HEK293T (cell line): Measurements from ENCODE around the gene SPATS2L.

ENCODE experiments used
- CTCF ChIA-PET: fragments of 350-600 bp; formaldehyde crosslinking; extraction: SDS; loops from one replicate; lab custom pipeline; 2021; ENCODE audit warnings: antibody characterized with exemption, inconsistent platforms; lab: Yijun Ruan, JAX
- POLR2A ChIA-PET: fragments of 350-600 bp; formaldehyde crosslinking; extraction: SDS; loops from one replicate; lab custom pipeline; 2020; ENCODE audit warnings: antibody characterized with exemption, inconsistent platforms; lab: Yijun Ruan, JAX
- DNase-seq: peaks from one replicate; pipeline ENCODE4 v3.0.0; 2012; ENCODE audit warnings: mixed read lengths; ENCODE audit errors: extremely low spot score
- ARNT ChIP-seq: fragments of 450-650 bp; IDR thresholded peaks from 2 replicates; pipeline ENCODE4 v1.6.1; 2017; ENCODE audit warnings: mild to moderate bottlenecking
- BHLHE40 ChIP-seq: fragments of 450-650 bp; IDR thresholded peaks from 2 replicates; pipeline ENCODE4 v1.6.1; 2016; ENCODE audit warnings: mild to moderate bottlenecking, moderate library complexity, borderline replicate concordance
- CTBP1 ChIP-seq: fragments of 450-650 bp; IDR thresholded peaks from 2 replicates; pipeline ENCODE4 v1.6.1; 2016; ENCODE audit warnings: borderline replicate concordance
- ELF4 ChIP-seq: fragments of 450-650 bp; IDR thresholded peaks from 2 replicates; pipeline ENCODE4 v1.6.1; 2017; ENCODE audit warnings: antibody characterized with exemption
- FOXA1 ChIP-seq: fragments of 450-650 bp; IDR thresholded peaks from 2 replicates; pipeline ENCODE4 v1.6.1; 2016; ENCODE audit warnings: mild to moderate bottlenecking
- FOXK2 ChIP-seq: fragments of 450-650 bp; IDR thresholded peaks from 2 replicates; pipeline ENCODE4 v1.6.1; 2016; ENCODE audit warnings: mild to moderate bottlenecking
- FOXM1 ChIP-seq: fragments of 450-650 bp; IDR thresholded peaks from 2 replicates; pipeline ENCODE4 v1.6.1; 2017; ENCODE audit warnings: mild to moderate bottlenecking, borderline replicate concordance
- HDGF ChIP-seq: fragments of 450-650 bp; IDR thresholded peaks from 2 replicates; pipeline ENCODE4 v1.6.1; 2017; ENCODE audit warnings: antibody characterized with exemption, borderline replicate concordance
- L3MBTL2 ChIP-seq: fragments of 450-650 bp; conservative IDR thresholded peaks from 2 replicates; pipeline ENCODE4 v1.6.1; 2016; ENCODE audit warnings: mild to moderate bottlenecking
- LEF1 ChIP-seq: fragments of 450-650 bp; IDR thresholded peaks from 2 replicates; pipeline ENCODE4 v1.6.1; 2017; ENCODE audit warnings: mild to moderate bottlenecking, borderline replicate concordance
- NFRKB ChIP-seq: fragments of 450-650 bp; IDR thresholded peaks from 2 replicates; pipeline ENCODE4 v1.6.1; 2016; ENCODE audit warnings: mild to moderate bottlenecking, moderate library complexity
- SP1 ChIP-seq: fragments of 450-650 bp; IDR thresholded peaks from 2 replicates; pipeline ENCODE4 v1.6.1; 2017
- SUZ12 ChIP-seq: fragments of 450-650 bp; IDR thresholded peaks from 2 replicates; pipeline ENCODE4 v1.6.1; 2016; ENCODE audit warnings: mild to moderate bottlenecking
- TARDBP ChIP-seq: fragments of 450-650 bp; IDR thresholded peaks from 2 replicates; pipeline ENCODE4 v1.6.1; 2016
- ZNF384 ChIP-seq: fragments of 450-650 bp; IDR thresholded peaks from 2 replicates; pipeline ENCODE4 v1.6.1; 2016
- TF ChIP-seq, protein P1 (sequence below): fragments of 450-650 bp; IDR thresholded peaks from 2 replicates; pipeline ENCODE4 v1.6.1; 2016

Gene SPATS2L

DNA sequence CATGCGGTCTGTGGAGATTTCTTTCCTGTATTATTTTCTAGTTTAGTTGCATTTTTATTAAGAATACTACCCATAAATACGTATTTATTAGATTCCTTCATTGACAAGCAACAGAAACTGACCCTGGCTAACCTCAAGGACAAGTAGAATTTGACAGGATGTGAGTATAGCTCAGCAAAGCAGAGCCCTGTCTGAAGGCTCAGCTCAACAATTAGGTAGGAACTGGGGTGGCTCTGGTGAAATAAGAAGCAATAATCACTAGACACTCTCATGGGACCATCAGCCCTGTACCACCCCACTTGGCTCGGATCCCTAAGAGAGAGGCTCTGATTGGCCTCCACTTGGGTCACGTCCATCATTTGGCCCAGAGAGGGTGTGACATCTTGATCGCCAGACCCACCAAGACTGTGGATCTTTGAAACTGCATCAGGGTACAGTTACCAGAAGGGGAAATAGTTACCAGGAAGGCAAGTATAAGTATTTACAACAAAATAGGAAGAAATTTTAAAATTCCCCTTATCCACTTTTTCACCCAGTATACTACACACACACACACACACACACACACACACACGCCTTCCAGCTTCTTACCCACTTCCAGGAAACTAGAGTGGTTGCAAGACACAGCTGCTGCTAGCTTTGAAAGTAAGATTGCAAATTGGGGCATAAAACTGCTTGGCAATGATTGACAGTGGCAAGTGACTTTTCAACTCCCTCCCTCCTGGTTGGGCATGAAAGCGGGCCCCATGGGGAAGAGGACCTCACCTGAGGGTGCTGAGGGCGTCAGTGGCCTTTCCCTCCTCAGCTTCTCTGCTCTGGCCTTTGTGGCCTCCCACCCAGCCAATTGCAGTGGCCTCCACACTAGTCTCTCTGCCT is 161.6 kb downstream of the SPATS2L start:
- ChIA-PET CTCF (no interaction called here), POLR2A (no interaction called here)
- no peak for DNase-seq
- TF ChIP-seq SUZ12, result no peak
- no peak for TF ChIP-seq ARNT
- TF ChIP-seq L3MBTL2, result no peak
- no peak for TF ChIP-seq SP1
- TF ChIP-seq, protein P1, sequence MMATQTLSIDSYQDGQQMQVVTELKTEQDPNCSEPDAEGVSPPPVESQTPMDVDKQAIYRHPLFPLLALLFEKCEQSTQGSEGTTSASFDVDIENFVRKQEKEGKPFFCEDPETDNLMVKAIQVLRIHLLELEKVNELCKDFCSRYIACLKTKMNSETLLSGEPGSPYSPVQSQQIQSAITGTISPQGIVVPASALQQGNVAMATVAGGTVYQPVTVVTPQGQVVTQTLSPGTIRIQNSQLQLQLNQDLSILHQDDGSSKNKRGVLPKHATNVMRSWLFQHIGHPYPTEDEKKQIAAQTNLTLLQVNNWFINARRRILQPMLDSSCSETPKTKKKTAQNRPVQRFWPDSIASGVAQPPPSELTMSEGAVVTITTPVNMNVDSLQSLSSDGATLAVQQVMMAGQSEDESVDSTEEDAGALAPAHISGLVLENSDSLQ, result no peak
- no peak for TF ChIP-seq NFRKB
- no peak for TF ChIP-seq CTBP1
- TF ChIP-seq FOXM1, result no peak
- TF ChIP-seq FOXA1, result no peak
- TF ChIP-seq ELF4, result no peak
- TF ChIP-seq LEF1, result no peak
- no peak for TF ChIP-seq TARDBP
- no peak for TF ChIP-seq BHLHE40
- TF ChIP-seq HDGF, result no peak
- no peak for TF ChIP-seq ZNF384
- no peak for TF ChIP-seq FOXK2

DNA sequence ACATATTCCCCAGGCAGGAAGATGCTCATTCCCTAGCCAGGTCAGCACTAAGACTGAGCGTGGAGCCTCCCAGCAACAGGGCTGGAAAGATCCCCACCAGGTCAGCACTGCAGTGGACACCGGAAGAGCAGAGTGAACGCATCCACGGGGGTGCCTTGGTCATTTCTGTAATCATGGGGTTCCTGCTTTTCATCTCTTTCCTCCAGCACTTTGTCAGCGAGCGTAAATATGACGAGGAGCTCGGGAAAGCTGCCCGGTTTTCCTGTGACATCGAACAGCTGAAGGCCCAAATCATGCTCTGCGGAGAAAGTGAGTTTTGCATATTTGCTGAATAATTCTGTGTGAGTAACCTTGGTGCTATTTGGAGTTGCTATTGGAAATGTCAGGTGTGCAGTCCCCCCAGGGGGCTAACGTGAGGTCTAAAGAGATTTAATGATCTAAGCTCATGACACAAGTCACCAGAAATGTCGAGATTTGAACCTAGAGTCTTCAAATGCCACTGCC is 163.3 kb downstream of the SPATS2L start:
- TF ChIP-seq BHLHE40, result no peak
- no peak for TF ChIP-seq LEF1
- TF ChIP-seq L3MBTL2, result no peak
- TF ChIP-seq NFRKB, result no peak
- POLR2A ChIA-PET, result no interaction called here
- CTCF ChIA-PET, result interaction anchor here (1.0 to 1.9 kb wide), 2 partner anchors 12 to 197 kb away, joined by 3 to 8 read pairs; no protein-coding TSS in a partner anchor
- no peak for DNase-seq

- no peak for DNase-seq
- POLR2A ChIA-PET, result no interaction called here
- CTCF ChIA-PET, result interaction anchor here (0.6 to 1.9 kb wide), 4 partner anchors 11 to 497 kb away, joined by 3 to 8 read pairs (median 4); no protein-coding TSS in a partner anchor
- no peak for TF ChIP-seq LEF1
- TF ChIP-seq ZNF384, result no peak
- TF ChIP-seq TARDBP, result no peak
- no peak for TF ChIP-seq FOXK2
- no peak for TF ChIP-seq BHLHE40
- TF ChIP-seq FOXA1, result no peak
- no peak for TF ChIP-seq FOXM1
- TF ChIP-seq SUZ12, result no peak
- TF ChIP-seq CTBP1, result no peak
- TF ChIP-seq L3MBTL2, result no peak
- no peak for TF ChIP-seq SP1
- TF ChIP-seq NFRKB, result no peak
- no peak for TF ChIP-seq ELF4
- TF ChIP-seq HDGF, result no peak
- TF ChIP-seq, protein P1, result no peak
- TF ChIP-seq ARNT, result no peak
These were observed 163.7 kb downstream of the SPATS2L start for GRCh38 chr2:200470230-200470629.

GRCh38 chr2:200471324-200471848 is 164.9 kb downstream of the SPATS2L start:
- POLR2A ChIA-PET, result no interaction called here

DNA sequence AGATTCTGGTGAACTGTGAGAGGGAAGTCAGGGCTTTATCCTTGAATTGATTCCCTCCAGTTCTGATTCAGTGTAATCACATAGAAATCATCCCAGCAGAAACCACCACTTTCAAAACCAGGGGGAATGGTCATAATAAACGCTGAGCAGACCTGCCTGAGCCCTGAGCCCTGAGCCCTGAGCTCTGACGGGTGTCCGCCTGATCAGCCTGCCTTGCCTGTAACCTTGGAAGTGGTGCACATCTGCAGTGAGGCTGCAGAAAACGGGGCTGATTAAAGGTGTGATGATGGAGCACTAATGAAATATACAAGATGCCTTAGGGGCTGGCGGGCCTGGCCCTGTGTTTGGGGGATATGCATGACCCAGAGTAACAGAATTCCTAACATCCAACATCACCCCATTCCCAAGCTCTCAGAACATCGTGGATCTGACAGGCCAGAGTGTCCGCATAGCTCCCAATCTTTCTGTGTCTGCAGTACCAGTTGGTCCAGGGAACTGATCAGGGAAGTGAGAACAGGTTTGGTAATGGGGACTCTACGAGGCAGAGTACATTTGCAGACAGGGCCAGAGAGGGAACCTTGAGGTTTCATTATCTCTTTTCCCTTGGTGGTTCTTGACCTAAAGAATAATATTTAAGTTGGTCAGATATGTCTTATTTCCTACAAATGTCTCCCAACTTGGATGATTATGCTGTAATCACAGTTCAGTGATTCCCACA is 165.6 kb downstream of the SPATS2L start:
- ChIA-PET CTCF (interaction anchor here (0.8 to 1.2 kb wide), 3 partner anchors 9 to 54 kb away, joined by 3 to 7 read pairs (median 3); partner anchors contain the start of gene SGO2), POLR2A (no interaction called here)
- DNase-seq, result no peak
- TF ChIP-seq ELF4, result no peak
- no peak for TF ChIP-seq SP1
- TF ChIP-seq SUZ12, result no peak
- TF ChIP-seq TARDBP, result no peak
- no peak for TF ChIP-seq HDGF
- TF ChIP-seq FOXM1, result no peak

More at GRCh38 chr2:200471324-200471848, 164.9 kb downstream of the SPATS2L start:
- DNase-seq, result peak; percentile 11
- CTCF ChIA-PET, result interaction anchor here (0.6 to 1.9 kb wide), 5 partner anchors 10 to 498 kb away, joined by 3 to 8 read pairs (median 7); partner anchors contain the start of gene SGO2
- TF ChIP-seq, protein P1, result no peak
- TF ChIP-seq LEF1, result no peak
- no peak for TF ChIP-seq TARDBP
- no peak for TF ChIP-seq FOXA1
- no peak for TF ChIP-seq L3MBTL2
- no peak for TF ChIP-seq SP1
- TF ChIP-seq FOXK2, result no peak
- no peak for TF ChIP-seq ARNT
- TF ChIP-seq SUZ12, result no peak
- TF ChIP-seq NFRKB, result no peak
- TF ChIP-seq CTBP1, result no peak
